LNCaP clone FGC (cell line): ENCODE data around the gene LRRC27.
A peak's percentile ranks its signal among the peaks of the same experiment; 100 is the strongest.

Experiments used
- DNase-seq: peaks from one replicate; pipeline ENCODE4 v3.0.0-alpha.2; 2011; ENCODE audit warnings: low read depth
- H3K4me3 ChIP-seq: 2 replicates; pipeline ENCODE4 v1.5.1; 2011; ENCODE audit warnings: mild to moderate bottlenecking, low read depth, low read length, control low read depth
- CTCF ChIP-seq: IDR thresholded peaks from 2 replicates; pipeline ENCODE4 v1.5.1; 2012; ENCODE audit warnings: mild to moderate bottlenecking; ENCODE audit not compliant: control insufficient read depth, insufficient read depth; ENCODE audit errors: extremely low read depth

Gene LRRC27

GRCh38 chr10:132396494-132397035 lies 64.6 kb downstream of the LRRC27 start:
- peak overlapping the region; percentile 51 for H3K4me3 ChIP-seq
- no peak for DNase-seq
- TF ChIP-seq CTCF = peak; percentile 34; the same call in 1 of the 2 replicates

- TF ChIP-seq CTCF = no peak
- no peak for DNase-seq
- H3K4me3 ChIP-seq = peak within 1 kb of the TSS; percentile 62
Observed at GRCh38 chr10:132397036-132397541, 65.1 kb downstream of the LRRC27 start, which contains the start of gene PWWP2B. Gene PWWP2B, plus strand, starts transcription at chr10:132397200. Its CDS starts 27 bp downstream, at chr10:132397227.

- no peak for TF ChIP-seq CTCF
Observed at GRCh38 chr10:132397671-132398565, 65.9 kb downstream of the LRRC27 start.

GRCh38 chr10:132398566-132398991 lies 66.6 kb downstream of the LRRC27 start:
- no peak for DNase-seq
- peak overlapping the region; percentile 62 for H3K4me3 ChIP-seq
- no peak for TF ChIP-seq CTCF

More at GRCh38 chr10:132397671-132398565, 65.9 kb downstream of the LRRC27 start:
- DNase-seq = no peak
- H3K4me3 ChIP-seq = peak overlapping the region; percentile 62

- no peak overlapping the region; the same call in 1 of the 2 replicates for H3K4me3 ChIP-seq
- TF ChIP-seq CTCF = no peak
- DNase-seq = no peak
Observed at GRCh38 chr10:132399117-132400035, 67.4 kb downstream of the LRRC27 start.

- DNase-seq = no peak
- H3K4me3 ChIP-seq = no peak overlapping the region
- no peak for TF ChIP-seq CTCF
Observed at GRCh38 chr10:132400041-132400546, 68.1 kb downstream of the LRRC27 start.
